Inferior parietal cortex (tissue), 1 donor: ENCODE measurements around the gene ACVRL1.

ENCODE experiments used
- DNase-seq: peaks from one replicate; pipeline ENCODE4 v3.0.0-alpha.2; 2016; ENCODE audit errors: extremely low spot score

ACVRL1 gene

GRCh38 chr12:51907083-51907855 is at the start of gene ACVRL1:
Gene ACVRL1 (plus strand): TSS chr12:51907504. CDS start chr12:51912475, 4,971 bp downstream.
- DNase-seq = no peak

GRCh38 chr12:51860986-51861385 is 46.3 kb upstream of the ACVRL1 start:
- no peak for DNase-seq

GRCh38 chr12:51862947-51863346 is 44.4 kb upstream of the ACVRL1 start:
- no peak for DNase-seq

- DNase-seq = no peak
Measured at GRCh38 chr12:51863363-51863932, 43.9 kb upstream of the ACVRL1 start.

- no peak for DNase-seq
Measured at GRCh38 chr12:51863933-51864832, 43.1 kb upstream of the ACVRL1 start.

GRCh38 chr12:51864833-51865670 is 42.3 kb upstream of the ACVRL1 start:
- DNase-seq = no peak

- no peak for DNase-seq
Measured at GRCh38 chr12:51865757-51866270, 41.5 kb upstream of the ACVRL1 start.

GRCh38 chr12:51866324-51866723 is 41.0 kb upstream of the ACVRL1 start:
- no peak for DNase-seq

GRCh38 chr12:51866762-51867161 is 40.5 kb upstream of the ACVRL1 start:
- DNase-seq = no peak

GRCh38 chr12:51867371-51867770 is 39.9 kb upstream of the ACVRL1 start:
- no peak for DNase-seq

GRCh38 chr12:51867796-51868428 is 39.4 kb upstream of the ACVRL1 start:
- no peak for DNase-seq

- no peak for DNase-seq
Measured at GRCh38 chr12:51868821-51869495, 38.3 kb upstream of the ACVRL1 start.

- no peak for DNase-seq
Measured at GRCh38 chr12:51869496-51869865, 37.8 kb upstream of the ACVRL1 start.

- DNase-seq = no peak
Measured at GRCh38 chr12:51869931-51870330, 37.4 kb upstream of the ACVRL1 start.

GRCh38 chr12:51870504-51870903 is 36.8 kb upstream of the ACVRL1 start:
- DNase-seq = no peak

GRCh38 chr12:51871126-51871525 is 36.2 kb upstream of the ACVRL1 start:
- no peak for DNase-seq

- no peak for DNase-seq
Measured at GRCh38 chr12:51871918-51872688, 35.2 kb upstream of the ACVRL1 start.

- no peak for DNase-seq
Measured at GRCh38 chr12:51872689-51872981, 34.7 kb upstream of the ACVRL1 start.

GRCh38 chr12:51873251-51873994 is 33.9 kb upstream of the ACVRL1 start:
- DNase-seq = no peak
